Measurements from ENCODE around the gene PLXDC2. TPM values are rescaled to one million over a fixed set of nuclear protein-coding genes. Genes with fewer than 3 reads are reported as not detected.

PLXDC2 gene
- total RNA-seq, 2 experiments from 2014 or later = not detected

DNA sequence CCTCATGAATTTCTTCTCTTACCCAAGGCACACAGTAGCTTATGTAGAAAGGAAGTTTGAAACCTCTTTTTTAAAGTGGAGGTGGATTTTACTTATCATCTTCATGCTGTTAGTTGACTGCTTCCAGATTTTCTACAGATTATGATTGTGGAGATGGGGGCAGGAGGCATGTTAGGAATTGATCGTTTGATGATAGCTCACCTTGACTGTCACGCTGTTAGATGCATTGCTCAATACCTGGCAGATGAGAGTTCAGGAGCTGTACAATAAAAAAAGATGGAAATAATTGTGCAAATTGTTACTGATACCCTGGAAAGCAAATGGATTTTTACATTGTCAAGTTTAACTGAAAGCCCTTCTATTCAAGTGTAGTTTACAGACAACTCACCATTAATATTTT, 340.3 kb downstream of the PLXDC2 start:
- intact Hi-C loops (cut with micrococcal nuclease) = no loop called here
- CTCF ChIA-PET = no interaction called here
- DNase-seq (no peak), ATAC-seq (no peak)
- H3K4me3 Mint-ChIP-seq = no peak overlapping the region
- TF ChIP-seq CTCF (IDR thresholded peaks at IDR 0.05) = no peak
- H3K27ac Mint-ChIP-seq = no peak overlapping the region
- H3K4me1 Mint-ChIP-seq (ENCODE audit: low read depth) = no peaks in the 10 kb centered on the region
- H3K27me3 Mint-ChIP-seq = no peaks in the 10 kb centered on the region
- H3K36me3 Mint-ChIP-seq (ENCODE audit: low read depth) = no peaks in the 10 kb centered on the region
- peaks cover 4% of the 10 kb centered on the region for H3K9me3 Mint-ChIP-seq
- POLR2A ChIA-PET = interaction anchor here (0.6 kb wide), 1 partner anchor 331 kb away, joined by 3 read pairs; no protein-coding TSS in a partner anchor

DNA sequence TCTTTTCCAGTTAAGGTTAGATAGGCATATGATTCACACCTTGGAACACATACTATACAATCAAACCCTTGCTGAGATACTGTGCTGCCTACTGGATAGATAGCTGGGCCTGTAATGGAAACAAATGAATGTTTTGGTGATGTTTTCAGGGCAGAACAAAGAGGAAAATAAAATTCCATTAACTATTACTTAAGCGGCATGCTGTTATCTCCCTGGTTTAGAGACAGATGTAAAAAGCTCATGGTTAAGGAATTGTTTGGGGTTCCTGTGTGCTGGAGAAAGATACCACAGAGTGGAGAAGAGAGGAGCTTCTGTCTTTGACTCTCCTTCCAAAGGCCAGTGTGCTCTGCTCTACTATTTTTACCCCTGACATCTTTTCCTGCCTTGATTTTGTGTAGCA, 341.1 kb downstream of the PLXDC2 start:
- intact Hi-C loops (cut with micrococcal nuclease) = no loop called here
- Mint-ChIP-seq H3K36me3 (ENCODE audit: low read depth) (no peaks in the 10 kb centered on the region), H3K4me3 (no peak overlapping the region), H3K27ac (no peak overlapping the region), H3K27me3 (no peaks in the 10 kb centered on the region), H3K4me1 (ENCODE audit: low read depth) (no peaks in the 10 kb centered on the region), H3K9me3 (peaks cover 4% of the 10 kb centered on the region)
- ATAC-seq (no peak), DNase-seq (no peak)
- ChIA-PET POLR2A (no interaction called here), CTCF (no interaction called here)
- TF ChIP-seq CTCF (IDR thresholded peaks at IDR 0.05) = no peak

DNA sequence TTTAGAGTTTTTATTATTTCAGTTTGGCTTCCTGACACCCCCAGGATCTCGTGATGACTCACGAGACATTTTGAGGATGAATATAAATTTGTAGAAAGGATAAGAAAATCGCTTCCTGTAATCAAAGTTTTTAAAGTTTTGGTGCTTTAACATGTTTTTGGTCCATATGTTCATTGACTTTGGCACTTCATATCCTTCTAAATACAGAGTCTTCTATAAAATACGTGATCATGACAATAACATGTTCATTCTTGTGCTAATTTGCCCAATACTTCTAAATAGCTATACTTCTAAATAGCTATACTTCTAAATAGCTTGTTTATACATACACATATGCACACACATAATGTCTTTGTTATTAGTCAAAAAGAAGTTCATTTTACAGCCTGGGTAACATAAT, 341.9 kb downstream of the PLXDC2 start:
- Mint-ChIP-seq H3K27ac (no peak overlapping the region), H3K9me3 (peaks cover 4% of the 10 kb centered on the region), H3K36me3 (ENCODE audit: low read depth) (no peaks in the 10 kb centered on the region), H3K4me1 (ENCODE audit: low read depth) (no peaks in the 10 kb centered on the region), H3K27me3 (no peaks in the 10 kb centered on the region), H3K4me3 (no peak overlapping the region)
- ChIA-PET CTCF (no interaction called here), POLR2A (no interaction called here)
- no peak for TF ChIP-seq CTCF (IDR thresholded peaks at IDR 0.05)
- DNase-seq (no peak), ATAC-seq (no peak)
- intact Hi-C loops (cut with micrococcal nuclease) = no loop called here

DNA sequence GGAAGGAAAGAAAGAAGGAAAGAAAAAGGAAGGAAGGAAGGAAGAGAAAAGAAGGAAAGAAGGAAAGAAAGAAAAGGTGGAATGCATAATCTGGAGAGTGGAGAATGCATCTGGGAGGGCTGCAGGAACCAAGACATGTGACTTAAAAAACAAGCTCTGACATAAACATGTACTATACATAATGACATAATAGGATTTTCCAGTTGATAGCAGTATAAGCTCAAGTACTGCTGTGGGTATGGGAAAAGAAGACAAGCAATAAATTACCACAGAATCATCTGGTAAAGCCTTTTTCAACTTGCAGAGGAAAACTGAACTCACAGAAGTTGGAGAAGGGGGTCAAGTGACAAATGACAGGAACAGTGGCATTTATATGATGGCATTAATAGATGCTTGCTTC, 345.9 kb downstream of the PLXDC2 start:
- no peaks in the 10 kb centered on the region for H3K27me3 Mint-ChIP-seq
- POLR2A ChIA-PET = no interaction called here
- no peaks in the 10 kb centered on the region for H3K4me1 Mint-ChIP-seq (ENCODE audit: low read depth)
- no peak overlapping the region for H3K4me3 Mint-ChIP-seq
- DNase-seq (no peak), ATAC-seq (no peak)
- H3K27ac Mint-ChIP-seq = no peak overlapping the region
- H3K36me3 Mint-ChIP-seq (ENCODE audit: low read depth) = no peaks in the 10 kb centered on the region
- peaks cover 4% of the 10 kb centered on the region for H3K9me3 Mint-ChIP-seq
- intact Hi-C loops (cut with micrococcal nuclease) = no loop called here
- CTCF ChIA-PET = no interaction called here
- TF ChIP-seq CTCF (IDR thresholded peaks at IDR 0.05) = no peak

DNA sequence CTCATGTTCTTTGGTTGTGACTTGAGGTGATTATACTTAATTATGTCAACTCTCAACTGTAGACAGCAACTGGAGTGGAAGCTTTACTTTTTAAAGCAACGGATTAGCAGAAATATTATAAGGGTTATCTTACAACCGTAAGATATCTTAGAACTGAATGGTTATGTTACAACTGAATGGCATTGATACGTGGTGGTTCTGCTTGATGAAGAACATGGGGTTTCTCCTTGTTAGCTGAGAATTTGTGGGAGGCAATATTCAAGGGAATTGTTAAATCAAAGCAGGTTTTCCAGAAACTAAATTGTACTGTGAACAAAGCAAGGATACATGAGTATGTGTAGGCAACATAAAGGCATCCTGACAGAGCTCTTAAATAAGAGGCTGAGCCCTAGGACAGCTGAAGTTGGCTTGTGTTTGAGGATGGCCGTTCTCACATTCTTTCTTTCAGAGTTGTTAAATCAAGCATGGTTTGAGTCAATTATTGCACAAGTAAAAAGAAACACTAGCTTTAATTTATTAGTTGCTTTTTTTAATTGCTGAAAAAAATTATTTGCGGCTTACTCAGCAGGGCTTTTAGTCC, 350.0 kb downstream of the PLXDC2 start:
- intact Hi-C loops (cut with micrococcal nuclease) = no loop called here
- ChIA-PET POLR2A (no interaction called here), CTCF (no interaction called here)
- DNase-seq (no peak), ATAC-seq (no peak)
- no peaks in the 10 kb centered on the region for H3K9me3 Mint-ChIP-seq
- no peaks in the 10 kb centered on the region for H3K27me3 Mint-ChIP-seq
- no peaks in the 10 kb centered on the region for H3K4me1 Mint-ChIP-seq (ENCODE audit: low read depth)
- H3K4me3 Mint-ChIP-seq = no peak overlapping the region
- no peak overlapping the region for H3K27ac Mint-ChIP-seq
- no peaks in the 10 kb centered on the region for H3K36me3 Mint-ChIP-seq (ENCODE audit: low read depth)
- TF ChIP-seq CTCF (IDR thresholded peaks at IDR 0.05) = no peak
